ENCODE results near the gene COL25A1.

The COL25A1 gene

GRCh38 chr4:108794136-108794535 lies 508.3 kb downstream of the COL25A1 start:
- no peak for DNase-seq (ENCODE audit: extremely low spot score)

GRCh38 chr4:108793415-108793814 lies 509.0 kb downstream of the COL25A1 start:
- DNase-seq (ENCODE audit: extremely low spot score): no peak
- ChIA-PET POLR2A (no interaction called here), CTCF (no interaction called here)
- TF ChIP-seq CTCF (IDR thresholded peaks at IDR 0.05; ENCODE audit: control extremely low read depth, extremely low read depth, low read depth, missing control alignments): no peak

More at GRCh38 chr4:108794136-108794535, 508.3 kb downstream of the COL25A1 start:
- ChIA-PET CTCF (no interaction called here), POLR2A (no interaction called here)
- no peak for TF ChIP-seq CTCF (IDR thresholded peaks at IDR 0.05; ENCODE audit: control extremely low read depth, extremely low read depth, low read depth, missing control alignments)

- POLR2A ChIA-PET: no interaction called here
- CTCF ChIA-PET: no interaction called here
- DNase-seq (ENCODE audit: extremely low spot score): no peak
- no peak for TF ChIP-seq CTCF (IDR thresholded peaks at IDR 0.05; ENCODE audit: control extremely low read depth, extremely low read depth, low read depth, missing control alignments)
Measured at GRCh38 chr4:108788731-108789130, 513.7 kb downstream of the COL25A1 start.

GRCh38 chr4:108787724-108788123 lies 514.7 kb downstream of the COL25A1 start:
- DNase-seq (ENCODE audit: extremely low spot score): no peak
- ChIA-PET POLR2A (no interaction called here), CTCF (no interaction called here)
- no peak for TF ChIP-seq CTCF (IDR thresholded peaks at IDR 0.05; ENCODE audit: control extremely low read depth, extremely low read depth, low read depth, missing control alignments)

- ChIA-PET POLR2A (no interaction called here), CTCF (no interaction called here)
- DNase-seq (ENCODE audit: extremely low spot score): no peak
- no peak for TF ChIP-seq CTCF (IDR thresholded peaks at IDR 0.05; ENCODE audit: control extremely low read depth, extremely low read depth, low read depth, missing control alignments)
Measured at GRCh38 chr4:108787106-108787505, 515.4 kb downstream of the COL25A1 start.

GRCh38 chr4:108786351-108786750 lies 516.1 kb downstream of the COL25A1 start:
- POLR2A ChIA-PET: no interaction called here

More at GRCh38 chr4:108786351-108786750, 516.1 kb downstream of the COL25A1 start:
- TF ChIP-seq CTCF (IDR thresholded peaks at IDR 0.05; ENCODE audit: control extremely low read depth, extremely low read depth, low read depth, missing control alignments): no peak
- CTCF ChIA-PET: no interaction called here
- DNase-seq (ENCODE audit: extremely low spot score): no peak
